RWPE1 (cell line): ENCODE results near the gene SLC10A1.
A peak's percentile ranks its signal among the peaks of the same experiment; 100 is the strongest.

Source experiments
- CTCF ChIA-PET: fragments of 350-600 bp; sonication (Branson Sonifier 250); formaldehyde crosslinking; extraction: SDS; loops from one replicate; lab custom pipeline; 2021; lab: Yijun Ruan, JAX
- POLR2A ChIA-PET: fragments of 400-600 bp; formaldehyde crosslinking; extraction: SDS; loops from one replicate; lab custom pipeline; 2020; ENCODE audit warnings: antibody characterized with exemption; ENCODE audit not compliant: low non-redundant PET; lab: Yijun Ruan, JAX
- DNase-seq: peaks from one replicate; pipeline ENCODE4 v3.0.0; 2012; ENCODE audit warnings: low spot score
- H3K27ac ChIP-seq: fragments of 450-650 bp; 2 replicates; pipeline ENCODE4 v1.5.1; 2017
- TF ChIP-seq, protein P1 (sequence below): fragments of 450-650 bp; conservative IDR thresholded peaks from 2 replicates; pipeline ENCODE4 v1.5.1; 2017; ENCODE audit warnings: low read depth, mild to moderate bottlenecking

Gene SLC10A1

GRCh38 chr14:69789118-69789640 lies 7.9 kb downstream of the SLC10A1 start:
- H3K27ac ChIP-seq = no peak overlapping the region
- DNase-seq = peak; percentile 26
- ChIA-PET CTCF (interaction anchor here (0.5 kb wide), 1 partner anchor 471 kb away, joined by 3 read pairs; no protein-coding TSS in a partner anchor), POLR2A (no interaction called here)
- TF ChIP-seq, protein P1, sequence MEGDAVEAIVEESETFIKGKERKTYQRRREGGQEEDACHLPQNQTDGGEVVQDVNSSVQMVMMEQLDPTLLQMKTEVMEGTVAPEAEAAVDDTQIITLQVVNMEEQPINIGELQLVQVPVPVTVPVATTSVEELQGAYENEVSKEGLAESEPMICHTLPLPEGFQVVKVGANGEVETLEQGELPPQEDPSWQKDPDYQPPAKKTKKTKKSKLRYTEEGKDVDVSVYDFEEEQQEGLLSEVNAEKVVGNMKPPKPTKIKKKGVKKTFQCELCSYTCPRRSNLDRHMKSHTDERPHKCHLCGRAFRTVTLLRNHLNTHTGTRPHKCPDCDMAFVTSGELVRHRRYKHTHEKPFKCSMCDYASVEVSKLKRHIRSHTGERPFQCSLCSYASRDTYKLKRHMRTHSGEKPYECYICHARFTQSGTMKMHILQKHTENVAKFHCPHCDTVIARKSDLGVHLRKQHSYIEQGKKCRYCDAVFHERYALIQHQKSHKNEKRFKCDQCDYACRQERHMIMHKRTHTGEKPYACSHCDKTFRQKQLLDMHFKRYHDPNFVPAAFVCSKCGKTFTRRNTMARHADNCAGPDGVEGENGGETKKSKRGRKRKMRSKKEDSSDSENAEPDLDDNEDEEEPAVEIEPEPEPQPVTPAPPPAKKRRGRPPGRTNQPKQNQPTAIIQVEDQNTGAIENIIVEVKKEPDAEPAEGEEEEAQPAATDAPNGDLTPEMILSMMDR = no peak

DNA sequence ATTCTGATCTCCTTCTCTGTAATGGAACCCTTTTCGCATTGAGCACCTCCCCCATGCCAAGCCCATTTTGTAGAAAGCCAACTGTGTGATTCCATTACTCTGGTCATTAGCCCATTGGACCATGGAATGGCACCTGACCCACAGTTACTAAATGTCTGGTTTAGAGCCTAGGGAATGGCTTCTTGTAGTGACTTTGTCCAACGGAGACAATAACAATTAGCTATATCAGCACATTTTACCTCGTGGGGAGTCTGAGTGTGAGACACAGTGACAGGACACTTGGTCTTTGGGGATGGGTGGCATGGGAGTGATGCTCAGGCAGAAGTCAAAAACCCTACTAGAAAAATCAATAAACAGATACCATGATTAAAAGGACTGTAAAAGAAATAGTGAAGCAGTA lies 10.4 kb downstream of the SLC10A1 start:
- DNase-seq = no peak
- TF ChIP-seq, protein P1 = no peak
- no peak overlapping the region for H3K27ac ChIP-seq
- CTCF ChIA-PET = no interaction called here
- POLR2A ChIA-PET = no interaction called here

DNA sequence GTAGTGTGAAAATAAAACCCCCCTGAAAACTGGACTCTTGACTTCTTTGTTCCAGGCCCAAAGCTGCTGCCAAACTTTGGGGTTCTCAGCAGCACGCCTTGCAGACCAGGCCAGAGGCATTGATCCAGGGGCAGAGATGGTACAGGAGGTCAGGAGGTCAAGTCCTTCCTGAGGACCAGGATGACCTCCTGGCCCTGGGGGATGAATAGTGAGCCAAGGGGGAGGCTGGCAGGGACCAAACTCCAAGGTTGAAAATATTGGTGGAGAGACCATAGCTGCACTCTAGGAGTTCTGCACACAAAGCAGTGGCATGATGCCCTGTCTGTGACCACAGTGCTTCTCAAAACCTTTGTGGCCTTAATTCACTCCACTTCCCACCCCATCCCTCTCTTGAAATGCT lies 12.1 kb downstream of the SLC10A1 start:
- POLR2A ChIA-PET = no interaction called here
- TF ChIP-seq, protein P1 = no peak
- no peak for DNase-seq
- no peak overlapping the region for H3K27ac ChIP-seq
- CTCF ChIA-PET = interaction anchor here (0.8 kb wide), 1 partner anchor 61 kb away, joined by 8 read pairs; no protein-coding TSS in a partner anchor

- CTCF ChIA-PET = no interaction called here
- POLR2A ChIA-PET = no interaction called here
- H3K27ac ChIP-seq = no peak overlapping the region
- no peak for DNase-seq
- TF ChIP-seq, protein P1 = no peak
Observed at GRCh38 chr14:69780952-69781351, 16.1 kb downstream of the SLC10A1 start.

- TF ChIP-seq, protein P1 = no peak
- POLR2A ChIA-PET = no interaction called here
- no peak overlapping the region for H3K27ac ChIP-seq
- CTCF ChIA-PET = no interaction called here
- no peak for DNase-seq
Observed at GRCh38 chr14:69780092-69780491, 16.9 kb downstream of the SLC10A1 start.

DNA sequence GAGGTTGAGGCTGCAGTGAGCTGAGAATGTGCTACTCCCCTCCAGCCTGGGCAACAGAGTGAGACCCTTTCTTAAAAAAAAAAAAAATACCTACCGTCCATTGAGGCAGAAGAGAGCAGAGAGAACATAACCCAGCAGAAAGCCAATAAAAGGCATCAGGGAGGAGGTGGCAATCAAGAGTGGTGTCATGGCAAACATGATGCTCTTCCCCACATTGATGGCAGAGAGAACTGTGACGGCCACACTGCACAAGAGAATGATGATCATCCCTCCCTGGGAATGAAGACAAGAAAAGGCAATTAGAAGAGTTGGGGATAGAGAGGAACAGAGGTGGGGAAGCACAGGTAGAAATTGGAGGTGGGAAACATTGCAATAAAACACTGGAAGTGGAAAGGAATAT lies 18.0 kb downstream of the SLC10A1 start:
- H3K27ac ChIP-seq = no peak overlapping the region
- ChIA-PET CTCF (no interaction called here), POLR2A (interaction anchor here (0.8 kb wide), 1 partner anchor 12 kb away, joined by 3 read pairs; the partner anchor contains the start of gene SRSF5)
- DNase-seq = no peak
- TF ChIP-seq, protein P1 = no peak
